ENCODE results near the gene SMOC2.

Gene SMOC2, protein sequence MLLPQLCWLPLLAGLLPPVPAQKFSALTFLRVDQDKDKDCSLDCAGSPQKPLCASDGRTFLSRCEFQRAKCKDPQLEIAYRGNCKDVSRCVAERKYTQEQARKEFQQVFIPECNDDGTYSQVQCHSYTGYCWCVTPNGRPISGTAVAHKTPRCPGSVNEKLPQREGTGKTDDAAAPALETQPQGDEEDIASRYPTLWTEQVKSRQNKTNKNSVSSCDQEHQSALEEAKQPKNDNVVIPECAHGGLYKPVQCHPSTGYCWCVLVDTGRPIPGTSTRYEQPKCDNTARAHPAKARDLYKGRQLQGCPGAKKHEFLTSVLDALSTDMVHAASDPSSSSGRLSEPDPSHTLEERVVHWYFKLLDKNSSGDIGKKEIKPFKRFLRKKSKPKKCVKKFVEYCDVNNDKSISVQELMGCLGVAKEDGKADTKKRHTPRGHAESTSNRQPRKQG

DNA sequence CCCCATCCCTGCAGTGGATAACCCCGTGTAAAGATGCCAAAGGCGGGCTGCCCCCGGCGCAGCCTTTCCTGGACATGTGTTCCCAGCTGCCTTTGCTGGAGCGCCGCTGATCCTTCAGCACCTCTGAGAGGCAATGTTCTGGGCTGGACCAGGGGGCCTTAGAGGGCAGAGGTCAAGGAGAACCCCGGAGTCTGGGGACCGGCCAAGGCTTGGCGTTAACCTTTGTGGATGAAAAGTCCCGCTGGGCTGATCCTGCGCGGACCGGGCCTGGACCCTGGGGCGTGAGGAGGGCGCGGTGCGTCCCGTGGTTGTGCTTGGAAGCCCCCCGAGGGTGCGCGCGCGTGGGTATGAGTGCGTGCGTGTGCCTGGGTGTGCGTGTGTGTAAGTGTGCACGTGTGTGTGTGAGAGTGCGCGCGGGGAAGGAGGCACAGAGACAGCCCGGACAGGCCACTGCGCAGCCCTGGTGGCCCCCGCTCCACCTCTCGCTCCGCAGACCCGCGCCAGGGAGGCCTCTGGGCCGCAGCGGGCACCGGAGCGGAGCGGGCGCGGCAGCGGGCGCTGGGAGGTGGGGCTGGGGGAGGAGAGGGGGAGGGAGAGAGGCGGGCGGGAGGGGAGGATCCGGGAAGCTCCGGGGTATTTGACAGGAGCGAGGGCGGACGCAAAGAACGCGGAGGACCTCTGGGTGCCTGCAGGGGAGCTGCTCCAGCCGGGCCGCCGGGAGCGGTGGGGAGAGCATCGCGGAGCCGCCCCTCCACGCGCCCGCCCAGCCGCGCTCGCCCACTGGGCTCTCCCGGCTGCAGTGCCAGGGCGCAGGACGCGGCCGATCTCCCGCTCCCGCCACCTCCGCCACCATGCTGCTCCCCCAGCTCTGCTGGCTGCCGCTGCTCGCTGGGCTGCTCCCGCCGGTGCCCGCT, at the start of gene SMOC2:
TSS of gene SMOC2 (plus strand) at position 665 of the 914 bp plus-strand sequence. CDS start at position 852, 187 bp downstream.
- no peak for DNase-seq (ENCODE audit: low read depth in 2 of 2)

DNA sequence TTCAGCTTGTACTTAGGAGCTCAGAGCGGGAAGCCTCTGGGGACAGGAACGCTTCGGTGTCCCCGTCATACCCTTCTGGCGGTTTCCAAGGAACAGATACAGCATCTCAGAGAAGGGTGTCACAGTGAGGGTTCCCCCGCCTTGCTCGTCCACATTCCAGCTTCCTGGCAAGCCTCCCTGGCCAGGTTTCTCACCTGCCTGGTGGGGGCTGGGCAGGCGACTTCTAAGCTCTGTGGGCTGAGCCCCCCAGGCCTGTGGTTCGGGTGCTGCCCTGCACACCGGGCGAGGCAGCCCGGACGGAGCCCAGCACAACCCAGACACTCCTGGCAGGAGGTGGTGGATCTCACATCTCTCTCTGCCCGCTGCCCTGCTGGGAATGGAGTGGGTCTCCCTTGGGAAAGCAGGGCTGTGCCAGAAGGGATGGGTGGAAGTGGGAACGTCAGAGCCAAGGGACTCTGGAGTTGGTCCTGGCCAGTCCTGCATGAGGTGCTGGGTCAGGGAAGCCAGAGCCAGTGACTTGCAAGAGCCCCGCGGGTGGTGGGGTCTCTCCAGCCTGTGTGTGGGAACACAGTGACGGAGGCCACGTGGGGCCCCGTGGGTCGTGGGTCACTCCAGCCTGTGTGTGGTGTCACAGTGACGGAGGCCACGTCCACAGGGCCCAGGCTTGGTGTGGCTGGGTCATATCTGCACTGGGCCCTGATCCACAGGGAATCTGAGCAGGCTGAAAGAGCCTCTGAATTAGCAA, 47.7 kb upstream of the SMOC2 start:
- no peak for DNase-seq (ENCODE audit: low read depth in 2 of 2)

DNA sequence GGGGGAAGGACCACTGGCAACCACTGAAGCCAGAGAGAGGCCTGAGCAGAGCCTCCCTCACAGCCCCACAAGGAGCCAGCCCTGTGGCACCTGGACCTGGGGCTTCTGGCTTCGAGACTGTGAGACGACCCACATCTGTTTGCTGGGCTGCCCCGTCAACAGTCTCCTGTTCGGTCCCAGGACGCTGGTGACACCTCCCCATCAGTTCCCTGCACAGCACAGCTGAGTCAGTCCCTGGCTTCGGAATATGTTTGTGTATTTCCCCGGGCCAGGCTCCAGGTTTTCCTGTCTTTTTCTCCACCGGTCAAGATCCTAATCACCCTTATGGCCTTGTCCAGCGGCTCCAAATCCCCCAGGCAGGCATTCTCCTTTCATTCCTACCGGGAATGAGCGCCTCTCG, 46.4 kb upstream of the SMOC2 start:
- DNase-seq (ENCODE audit: low read depth in 2 of 2) = no peak

DNA sequence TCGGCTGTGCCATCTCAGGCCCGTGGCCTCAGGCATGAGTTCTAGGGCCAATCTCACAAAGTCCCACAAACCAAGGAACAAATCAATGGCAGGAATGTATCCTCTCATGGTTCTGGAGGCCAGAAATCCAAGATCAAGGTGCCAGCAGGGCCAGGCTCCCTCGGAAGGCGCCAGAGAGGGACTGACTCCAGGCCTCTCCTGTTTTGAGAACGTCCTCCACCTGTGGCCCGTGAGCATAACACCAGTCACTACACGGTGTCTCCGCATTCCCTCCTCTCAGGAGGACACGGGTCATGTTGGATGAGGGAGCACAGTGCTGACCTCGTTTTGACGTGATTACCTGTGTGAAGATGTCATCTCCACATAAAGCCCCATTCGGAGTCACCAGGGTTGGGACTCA, 45.0 kb upstream of the SMOC2 start:
- no peak for DNase-seq (ENCODE audit: low read depth in 2 of 2)

DNA sequence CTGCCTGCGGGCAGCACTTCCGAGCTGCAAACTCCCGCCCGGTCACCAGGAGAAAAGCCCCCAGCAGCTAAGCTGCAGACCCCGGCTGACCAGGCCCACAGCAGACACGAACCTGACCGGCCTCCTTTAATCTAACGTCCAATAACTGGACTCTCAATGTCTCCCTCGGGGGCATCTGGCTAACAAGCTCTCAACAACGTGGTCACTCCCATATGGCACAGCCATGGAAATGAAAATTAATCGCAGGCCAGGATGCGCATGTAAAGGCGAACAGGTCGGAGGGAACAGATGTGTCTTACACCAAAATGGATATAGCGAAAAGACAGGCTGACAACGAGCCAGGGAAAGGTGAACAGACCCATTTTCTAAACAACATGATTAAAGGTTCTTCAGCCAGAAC, 44.4 kb upstream of the SMOC2 start:
- no peak for DNase-seq (ENCODE audit: low read depth in 2 of 2)

DNA sequence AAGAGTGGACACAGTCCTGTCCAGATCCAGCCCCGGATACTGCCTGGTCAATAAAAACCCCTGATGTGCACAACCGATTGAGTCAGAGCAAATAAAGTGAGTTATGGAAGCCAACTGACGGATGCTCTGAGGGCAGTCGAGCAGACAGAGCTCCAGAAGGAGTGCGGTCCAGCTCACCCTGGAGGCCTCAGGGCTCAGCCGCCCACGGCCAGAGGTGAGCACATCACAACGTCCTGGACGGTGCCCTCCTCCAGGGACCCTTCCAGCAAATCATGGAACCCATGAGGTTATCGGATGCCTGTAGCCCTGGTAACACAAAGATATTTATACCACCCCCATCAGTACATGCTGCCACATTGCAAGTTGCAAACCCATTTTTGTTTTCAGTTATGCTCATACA, 44.0 kb upstream of the SMOC2 start:
- DNase-seq (ENCODE audit: low read depth in 2 of 2) = no peak

DNA sequence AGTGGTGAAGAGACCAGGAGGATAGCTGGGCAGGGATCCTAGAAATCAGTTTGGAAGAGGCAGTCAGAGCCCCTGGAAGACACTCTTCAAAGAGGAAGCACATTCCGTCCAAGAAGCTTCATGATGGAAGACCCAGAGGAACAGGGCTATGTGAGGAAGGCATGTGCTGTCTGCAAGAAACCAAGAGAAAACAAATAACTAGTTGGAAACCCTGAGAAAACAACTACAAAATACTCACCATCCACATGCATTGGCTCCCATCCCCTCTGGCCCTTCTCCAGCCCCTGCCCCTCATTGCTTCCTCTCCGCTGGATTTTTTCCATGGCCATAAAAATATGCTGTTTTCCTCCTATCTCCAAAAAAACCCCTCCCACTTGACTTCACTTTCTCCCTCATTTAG, 40.9 kb upstream of the SMOC2 start:
- DNase-seq (ENCODE audit: low read depth in 2 of 2) = no peak

DNA sequence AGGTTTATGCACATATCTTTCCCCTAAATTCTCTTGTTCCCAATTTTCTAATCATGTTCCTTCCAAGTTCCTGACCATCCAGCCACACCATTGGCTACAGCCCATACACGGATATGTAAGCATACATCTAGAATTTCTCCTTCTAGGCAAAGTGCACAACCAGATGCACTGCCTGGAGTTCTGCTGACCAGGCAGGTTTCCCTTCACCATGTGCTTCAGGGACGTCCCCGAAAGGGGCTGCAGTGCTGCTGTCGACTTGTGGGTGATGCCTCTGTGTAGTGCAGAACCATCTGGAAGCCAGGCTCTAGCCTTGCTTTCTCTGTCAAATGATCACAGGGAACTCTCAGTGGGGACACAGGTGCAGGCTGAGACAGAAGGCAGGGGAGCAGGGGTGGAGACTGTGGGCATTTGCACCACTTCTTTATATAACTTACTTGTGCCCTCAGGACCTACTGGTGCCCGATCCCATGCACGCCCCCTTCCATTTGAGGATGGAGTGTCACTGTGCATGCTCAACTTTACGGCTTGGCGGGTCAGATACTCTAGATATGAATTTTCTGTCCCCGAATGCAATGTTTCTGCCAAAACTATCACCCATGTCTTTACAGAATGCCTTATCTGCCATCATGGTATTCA, 37.5 kb upstream of the SMOC2 start:
- DNase-seq (ENCODE audit: low read depth in 2 of 2) = no peak

DNA sequence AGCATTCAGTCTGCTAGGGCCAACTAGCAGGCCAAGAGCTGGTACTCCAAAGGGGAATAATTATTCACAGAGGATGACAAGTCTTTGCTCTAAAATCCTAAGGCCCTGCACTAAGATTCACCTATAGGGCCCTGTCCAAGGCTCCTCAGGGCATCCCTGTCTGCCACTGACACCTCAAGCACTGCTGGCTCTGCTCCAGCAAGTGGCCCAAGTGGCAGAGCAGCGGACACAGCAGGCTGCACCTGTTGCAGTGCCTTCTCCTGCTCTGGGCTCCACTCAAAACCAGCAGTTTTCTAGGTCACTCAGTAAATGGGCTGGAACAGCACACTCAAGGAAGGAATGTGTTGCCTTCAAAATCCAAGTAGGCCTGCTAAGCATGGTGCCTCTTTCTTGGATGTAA, 36.4 kb upstream of the SMOC2 start:
- no peak for DNase-seq (ENCODE audit: low read depth in 2 of 2)

DNA sequence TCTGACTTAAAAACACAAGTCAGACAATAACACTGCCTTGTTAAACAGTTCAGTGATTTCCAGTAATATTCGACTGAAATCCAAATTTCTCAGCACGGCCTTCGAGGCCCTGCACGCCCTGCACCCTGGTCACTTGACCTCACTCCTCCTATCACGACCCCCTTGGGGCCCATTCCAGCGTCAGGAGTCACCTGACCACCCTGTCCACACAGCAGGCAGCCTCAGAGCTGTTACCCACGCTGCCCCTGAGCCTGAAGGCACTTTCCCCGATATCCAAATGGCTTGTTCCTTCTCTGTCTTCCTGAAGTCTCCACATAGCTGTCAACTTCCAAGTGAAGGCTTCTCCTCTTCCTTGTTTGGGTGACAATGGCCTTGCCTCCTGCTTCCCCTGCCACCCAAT, 33.1 kb upstream of the SMOC2 start:
- DNase-seq (ENCODE audit: low read depth in 2 of 2) = no peak

DNA sequence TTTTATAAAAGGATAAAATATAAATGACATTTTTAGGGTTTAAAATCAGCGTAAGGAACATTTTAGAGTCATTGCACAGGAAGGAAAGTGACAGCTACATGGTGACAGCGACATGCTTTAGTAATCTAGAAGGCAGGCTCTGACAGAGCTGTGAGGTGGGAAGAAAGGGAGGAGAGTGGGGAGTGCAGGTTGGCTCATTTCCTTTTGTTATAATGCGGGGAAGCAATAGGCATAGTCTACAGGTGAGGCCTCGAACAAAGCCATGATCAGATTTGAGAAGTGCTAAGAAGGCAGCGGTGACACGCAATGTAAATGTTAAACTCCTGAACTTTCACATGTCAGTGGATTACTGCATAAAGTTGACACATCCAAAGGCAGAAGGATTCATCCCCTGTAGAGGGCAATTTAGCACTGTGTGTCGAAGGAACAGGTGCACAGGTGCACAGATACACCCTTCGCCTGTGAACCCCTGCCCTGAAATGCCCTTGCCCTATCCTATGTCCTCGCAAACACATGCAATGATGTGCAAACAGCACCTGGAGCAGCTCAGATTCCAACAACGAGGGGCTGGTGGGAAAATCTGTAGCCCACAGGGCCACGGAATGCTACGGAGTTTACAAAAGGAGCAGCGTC, 32.4 kb upstream of the SMOC2 start:
- no peak for DNase-seq (ENCODE audit: low read depth in 2 of 2)

DNA sequence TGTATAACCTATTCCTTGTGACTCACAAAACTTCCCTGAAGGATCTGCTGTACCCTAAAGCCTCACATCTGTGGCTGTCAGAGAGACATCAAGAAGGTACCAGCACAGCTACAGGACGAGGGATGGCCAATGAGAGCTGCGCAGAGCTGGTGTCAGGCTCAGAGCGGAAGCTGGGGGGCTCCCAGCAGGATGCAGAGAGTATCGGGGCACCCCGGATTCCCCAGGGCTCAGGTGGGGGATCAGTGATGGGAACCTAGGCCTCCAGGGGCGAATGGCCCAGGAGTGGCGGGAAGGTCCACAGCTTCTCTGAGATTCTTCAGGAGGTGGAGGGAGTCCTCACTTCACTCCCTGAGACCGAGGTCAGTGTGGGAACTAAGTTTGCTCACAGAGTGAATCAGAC, 30.9 kb upstream of the SMOC2 start:
- DNase-seq (ENCODE audit: low read depth in 2 of 2) = no peak

DNA sequence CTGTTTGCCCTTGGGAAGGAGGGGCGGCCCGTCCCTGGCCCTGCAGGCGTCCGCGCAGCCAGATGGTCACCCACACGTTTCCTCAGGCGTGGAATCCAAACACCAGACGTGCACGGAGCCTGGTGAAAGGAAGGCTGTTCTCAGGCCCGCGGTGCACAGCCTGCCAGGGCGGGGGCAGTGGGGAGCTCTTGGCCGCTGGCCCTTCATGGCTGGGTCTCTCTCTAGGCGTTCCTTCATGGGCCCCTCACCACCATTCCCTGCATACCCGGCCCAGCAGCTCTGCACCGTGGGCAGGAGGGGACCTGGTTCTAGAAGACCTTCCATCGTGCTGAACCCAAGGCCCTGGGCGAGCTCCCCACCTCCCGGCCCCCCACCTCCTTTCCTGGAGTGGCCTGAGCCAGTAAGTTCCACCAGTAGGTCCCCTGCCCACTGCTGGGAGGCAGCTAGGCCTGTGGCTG, 30.4 kb upstream of the SMOC2 start:
- DNase-seq (ENCODE audit: low read depth in 2 of 2) = no peak

DNA sequence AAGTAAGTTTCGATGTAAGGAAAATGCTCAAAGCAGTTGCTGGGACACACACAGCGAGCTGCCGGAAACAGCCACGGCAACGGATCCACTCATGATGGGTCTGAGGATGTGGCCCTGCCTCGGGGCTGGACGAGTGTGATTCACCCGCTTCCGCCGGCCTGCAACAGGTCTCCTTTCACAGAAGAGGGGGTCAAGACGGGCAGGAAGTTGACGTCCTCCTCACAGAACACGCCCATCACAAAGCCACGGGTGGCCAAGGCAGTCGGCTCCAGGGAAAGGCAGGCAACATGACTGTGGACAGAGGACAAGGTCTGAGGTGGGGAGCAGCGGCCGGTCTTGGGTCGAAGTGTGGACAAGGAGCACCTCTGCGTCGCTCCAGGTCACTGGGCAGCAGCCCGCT, 29.9 kb upstream of the SMOC2 start:
- DNase-seq (ENCODE audit: low read depth in 2 of 2) = no peak

DNA sequence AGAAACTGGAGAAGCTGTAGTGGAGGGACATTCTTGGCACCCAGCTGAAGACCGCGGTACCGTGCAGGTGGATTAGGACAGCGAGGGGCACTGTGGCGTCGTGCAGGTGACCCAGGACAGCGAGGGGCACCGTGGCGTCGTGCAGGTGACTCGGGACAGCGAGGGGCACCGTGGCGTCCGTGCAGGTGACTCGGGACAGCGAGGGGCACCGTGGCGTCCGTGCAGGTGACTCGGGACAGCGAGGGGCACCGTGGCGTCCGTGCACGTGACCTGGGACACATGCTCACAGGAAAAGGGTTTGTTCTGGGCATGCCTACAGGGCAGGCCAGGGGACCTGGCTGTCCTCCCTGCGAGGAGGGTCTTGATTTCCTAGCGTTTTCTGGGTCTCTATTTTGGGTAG, 29.2 kb upstream of the SMOC2 start:
- DNase-seq (ENCODE audit: low read depth in 2 of 2) = no peak

DNA sequence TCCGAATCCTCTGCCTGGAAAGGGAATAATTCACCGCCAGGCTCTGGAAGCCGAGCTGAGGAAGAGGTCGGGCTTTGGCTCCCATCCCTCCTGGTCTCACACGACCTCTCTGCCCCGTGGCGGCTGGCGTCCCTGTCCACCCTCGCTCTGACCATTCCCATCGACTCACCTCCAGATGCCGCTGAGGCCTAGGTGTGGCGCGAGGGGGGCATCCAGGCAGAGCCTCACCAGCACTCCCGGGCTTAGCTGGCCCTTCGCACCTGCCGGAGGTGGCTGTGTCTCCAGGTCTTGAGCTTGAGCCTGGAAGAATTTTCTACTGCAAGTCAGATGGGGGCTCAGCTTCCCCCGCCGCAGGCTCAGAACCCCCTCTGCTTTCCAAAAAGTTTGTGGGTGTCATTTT, 28.5 kb upstream of the SMOC2 start:
- DNase-seq (ENCODE audit: low read depth in 2 of 2) = no peak

DNA sequence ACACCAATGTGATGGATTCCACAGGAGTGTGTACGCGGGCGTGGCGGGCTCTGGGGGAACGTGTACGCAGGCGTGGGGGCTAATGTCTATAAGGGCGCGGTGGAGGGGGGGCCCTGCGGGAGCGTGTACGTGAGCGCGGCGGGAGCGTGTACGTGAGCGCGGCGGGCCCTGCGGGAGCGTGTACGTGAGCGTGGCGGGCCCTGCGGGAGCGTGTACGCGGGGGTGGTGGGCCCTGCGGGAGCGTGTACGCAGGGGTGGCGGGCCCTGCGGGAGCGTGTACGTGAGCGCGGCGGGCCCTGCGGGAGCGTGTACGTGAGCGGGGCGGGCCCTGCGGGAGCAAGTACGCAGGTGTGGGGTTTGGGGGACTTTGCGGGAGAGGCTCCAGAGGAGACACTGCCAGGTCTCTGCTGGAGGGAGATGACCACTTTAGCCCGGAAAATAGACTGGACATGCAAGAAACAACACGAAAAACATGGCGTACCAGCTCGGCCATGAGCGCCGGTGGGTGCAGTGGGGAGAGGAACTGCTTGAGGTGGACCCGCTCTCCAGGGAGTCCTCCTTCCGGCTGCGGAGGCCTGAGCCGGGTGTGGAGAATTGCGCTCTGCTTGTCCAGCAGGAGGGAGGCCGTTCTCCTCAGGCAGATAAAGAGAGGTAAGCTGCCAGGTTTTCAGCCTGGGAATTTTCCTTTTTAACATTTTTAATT, 27.8 kb upstream of the SMOC2 start:
- DNase-seq (ENCODE audit: low read depth in 2 of 2) = no peak

DNA sequence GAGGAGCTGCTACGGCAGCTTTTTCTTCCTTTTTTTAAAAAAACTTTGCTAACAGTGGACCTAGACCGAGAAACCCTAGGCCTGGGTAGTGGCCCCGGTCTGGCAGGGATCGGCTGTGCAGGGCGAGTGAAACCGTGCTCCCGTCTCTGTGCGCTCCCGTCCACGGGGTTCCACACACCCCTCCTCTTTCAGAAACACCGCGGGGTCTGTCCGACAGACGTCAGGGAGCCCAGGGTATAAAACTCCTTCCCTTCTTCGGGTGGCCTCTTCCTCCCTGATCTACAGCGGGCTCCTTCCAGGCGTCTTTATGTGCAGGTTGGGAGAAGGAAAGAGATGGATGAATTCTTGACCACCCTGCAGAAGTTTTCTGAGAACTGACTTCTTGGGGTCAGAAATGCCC, 27.1 kb upstream of the SMOC2 start:
- no peak for DNase-seq (ENCODE audit: low read depth in 2 of 2)

DNA sequence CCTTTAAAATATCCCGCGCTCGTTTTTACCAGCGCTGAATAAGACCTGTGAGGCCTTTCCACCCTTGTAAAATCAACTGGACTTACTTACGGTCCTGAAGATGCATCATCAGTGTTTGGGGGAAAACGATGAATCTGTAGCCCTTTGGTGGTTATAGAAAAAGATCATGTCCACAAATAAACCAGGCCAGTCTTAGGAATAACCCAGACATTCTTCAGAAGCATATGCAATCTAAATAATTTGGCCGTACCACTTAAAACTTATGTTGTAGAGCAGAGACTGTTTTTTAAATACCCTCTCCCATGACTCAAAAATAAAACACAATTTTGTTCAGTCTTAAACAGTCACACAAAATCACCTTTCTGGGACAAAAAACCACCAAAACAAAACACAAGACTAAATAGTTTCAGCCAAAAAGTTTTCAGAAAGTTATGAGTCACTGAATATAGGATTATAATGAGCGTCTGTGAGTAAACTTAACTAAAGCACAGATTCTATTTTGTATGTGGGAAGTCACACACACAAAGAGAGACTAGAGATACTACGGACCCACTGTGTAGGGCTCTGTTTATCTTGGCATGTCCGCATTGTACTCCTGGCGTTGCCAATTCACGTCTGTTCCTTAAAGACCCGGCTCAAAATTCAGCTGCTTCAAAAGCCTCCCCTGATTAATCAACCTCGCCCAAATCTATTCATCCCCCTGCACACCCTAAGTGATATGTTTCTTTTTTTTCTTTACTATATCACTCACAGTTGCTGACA, 26.5 kb upstream of the SMOC2 start:
- no peak for DNase-seq (ENCODE audit: low read depth in 2 of 2)

Data from stimulated activated CD8-positive, alpha-beta memory T cell treated with anti-CD3 and anti-CD28 coated beads, Interleukin-2, amount 100 ng/mL, for 1 hour (primary cell).